GM19455 (cell line): ENCODE data around the gene RNF166.

Experiments
- ATAC-seq: cut with Tn5 transposase; IDR thresholded peaks from one replicate; pipeline ENCODE4 v1.9.1; 2021; ENCODE audit not compliant: unreplicated experiment

Gene RNF166

DNA sequence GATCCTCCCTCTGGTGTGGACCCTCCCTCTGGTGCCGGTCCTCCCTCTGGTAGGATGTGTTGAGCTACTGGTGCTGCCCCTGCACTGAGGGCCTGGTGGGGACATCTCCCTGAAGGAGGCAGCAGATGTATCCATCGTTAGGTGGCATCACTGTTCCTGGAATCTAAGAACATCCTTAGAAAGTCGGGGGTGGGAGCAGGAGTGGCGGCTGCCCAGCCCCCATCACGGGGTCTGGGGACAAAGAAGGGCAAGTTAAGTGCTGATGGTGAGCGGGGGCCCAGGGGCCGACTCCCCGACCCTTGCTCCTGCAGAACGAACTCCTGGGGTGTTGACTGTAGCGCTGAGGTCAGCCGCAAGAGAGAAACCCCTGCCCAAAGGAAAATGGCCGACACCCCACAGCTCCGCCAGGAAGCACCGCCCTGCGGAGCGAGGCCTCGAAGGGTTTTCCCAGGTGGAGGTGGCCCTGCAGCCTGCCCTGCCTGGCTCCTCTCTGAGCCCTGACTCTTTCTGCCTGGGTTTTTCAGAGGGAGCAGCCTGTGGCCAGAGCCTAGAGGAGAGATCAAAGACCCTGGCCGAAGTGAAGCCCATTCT is 5.6 kb upstream of the RNF166 start:
- ATAC-seq = no peak

DNA sequence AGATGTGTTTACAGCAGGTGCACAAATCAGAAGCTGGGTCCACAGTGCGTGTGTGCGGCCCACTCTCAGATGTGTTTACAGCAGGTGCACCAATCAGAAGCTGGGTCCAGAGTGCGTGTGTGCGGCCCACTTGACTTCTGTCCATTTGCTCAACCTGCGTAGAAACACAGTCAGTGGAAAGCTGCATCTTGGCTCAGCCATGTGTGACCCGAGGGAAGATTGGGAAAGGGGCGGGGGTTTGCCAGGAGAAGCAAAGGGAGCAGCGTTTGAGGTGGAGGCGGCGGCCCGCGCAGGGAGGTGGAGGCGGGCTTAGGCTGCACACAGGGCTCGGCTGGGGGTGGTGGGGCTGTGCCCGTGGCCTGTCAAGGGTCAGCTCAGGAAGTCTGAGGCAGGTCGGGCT is 4.3 kb upstream of the RNF166 start:
- no peak for ATAC-seq

DNA sequence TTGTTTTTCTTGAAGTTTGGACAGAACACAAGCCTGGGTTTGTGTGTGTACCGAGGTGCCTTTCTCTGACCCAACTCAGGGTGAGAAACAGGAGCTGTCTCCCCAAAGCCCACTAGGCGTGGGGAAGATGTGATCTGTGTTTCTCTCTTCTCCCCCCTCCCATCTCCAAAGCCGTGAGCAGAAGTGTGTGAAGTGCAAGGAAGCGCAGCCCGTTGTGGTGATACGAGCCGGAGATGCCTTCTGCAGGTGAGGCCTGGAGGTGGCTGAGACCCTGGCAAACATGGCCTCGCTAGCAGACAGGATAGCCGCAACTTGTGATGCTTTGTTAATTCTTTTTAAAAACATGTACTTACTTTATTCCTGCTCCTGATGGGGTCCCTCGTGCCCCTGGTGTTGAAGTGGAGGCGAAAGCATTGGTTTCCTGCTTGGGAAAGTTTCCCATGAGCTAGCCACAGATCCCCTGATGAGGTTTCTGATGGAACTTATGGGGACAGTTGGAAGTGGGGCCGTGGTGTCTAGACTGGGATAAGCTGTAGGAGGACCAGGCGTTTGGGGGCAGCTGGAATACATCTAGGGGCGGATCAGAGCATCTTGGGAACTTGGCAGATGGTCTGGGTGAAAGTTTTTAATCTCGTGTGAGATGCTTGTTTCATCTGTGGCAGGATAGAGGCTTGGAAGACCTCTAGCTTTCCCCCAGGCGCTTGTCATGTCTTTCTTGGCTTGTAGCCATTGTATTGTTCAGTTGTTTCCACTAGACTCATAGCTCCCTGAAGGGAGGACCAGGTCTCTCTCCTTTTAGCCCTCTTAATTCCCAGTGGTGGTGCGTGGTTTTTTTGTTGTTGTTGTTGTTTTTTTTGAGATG is 988 bp upstream of the RNF166 start:
- no peak for ATAC-seq

DNA sequence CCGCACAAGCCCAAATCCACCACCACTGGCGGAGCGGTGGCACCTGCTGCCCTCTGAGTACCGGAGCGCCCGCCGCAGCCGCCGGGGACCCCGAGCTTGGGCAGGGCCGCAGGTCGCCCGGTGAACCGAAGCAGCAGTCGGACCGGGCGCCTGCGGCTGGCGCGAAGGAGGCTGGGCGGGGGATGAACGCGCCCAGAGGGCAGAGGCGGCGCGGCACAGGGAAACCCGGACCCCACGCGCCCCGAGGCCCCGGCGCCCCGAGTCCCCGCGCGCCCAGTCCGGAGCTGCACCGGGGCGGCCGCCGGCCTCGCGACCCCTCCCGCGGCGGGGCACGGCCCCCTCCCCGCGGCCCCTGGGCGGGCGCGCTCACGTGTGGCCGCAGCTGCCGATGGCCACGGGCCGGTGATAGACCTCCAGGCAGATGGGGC is 393 bp downstream of the RNF166 start:
- ATAC-seq = peak; percentile 14

DNA sequence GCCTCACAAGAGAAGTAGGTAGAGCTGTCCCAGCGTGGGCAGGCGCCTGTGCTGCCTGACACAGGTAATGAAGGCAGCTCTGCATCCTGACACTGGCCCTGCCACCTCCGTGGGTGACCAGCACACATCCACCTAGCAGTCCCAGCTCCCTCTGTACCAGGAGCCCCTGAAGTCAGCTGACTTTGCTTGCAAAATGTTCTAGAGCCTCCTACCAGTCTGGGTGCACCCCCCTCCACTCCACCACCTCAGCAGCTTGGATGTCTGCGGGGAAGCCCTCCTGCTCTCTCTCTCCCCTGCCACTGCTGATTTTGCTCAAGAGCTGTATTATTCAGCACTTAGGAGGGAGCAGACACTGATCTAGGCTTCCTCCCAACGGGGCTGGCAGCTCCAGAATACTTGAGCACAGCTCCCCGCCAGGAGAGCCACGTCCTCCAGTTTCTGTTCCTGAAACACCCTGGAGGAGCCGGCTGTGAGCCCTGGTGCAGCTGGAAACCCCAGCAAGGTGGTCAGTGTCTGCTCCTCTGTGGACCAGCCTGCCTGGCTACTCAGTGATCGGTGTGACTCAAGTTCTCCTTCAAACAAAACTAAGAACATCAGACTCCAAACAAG is 1.0 kb downstream of the RNF166 start:
- no peak for ATAC-seq

DNA sequence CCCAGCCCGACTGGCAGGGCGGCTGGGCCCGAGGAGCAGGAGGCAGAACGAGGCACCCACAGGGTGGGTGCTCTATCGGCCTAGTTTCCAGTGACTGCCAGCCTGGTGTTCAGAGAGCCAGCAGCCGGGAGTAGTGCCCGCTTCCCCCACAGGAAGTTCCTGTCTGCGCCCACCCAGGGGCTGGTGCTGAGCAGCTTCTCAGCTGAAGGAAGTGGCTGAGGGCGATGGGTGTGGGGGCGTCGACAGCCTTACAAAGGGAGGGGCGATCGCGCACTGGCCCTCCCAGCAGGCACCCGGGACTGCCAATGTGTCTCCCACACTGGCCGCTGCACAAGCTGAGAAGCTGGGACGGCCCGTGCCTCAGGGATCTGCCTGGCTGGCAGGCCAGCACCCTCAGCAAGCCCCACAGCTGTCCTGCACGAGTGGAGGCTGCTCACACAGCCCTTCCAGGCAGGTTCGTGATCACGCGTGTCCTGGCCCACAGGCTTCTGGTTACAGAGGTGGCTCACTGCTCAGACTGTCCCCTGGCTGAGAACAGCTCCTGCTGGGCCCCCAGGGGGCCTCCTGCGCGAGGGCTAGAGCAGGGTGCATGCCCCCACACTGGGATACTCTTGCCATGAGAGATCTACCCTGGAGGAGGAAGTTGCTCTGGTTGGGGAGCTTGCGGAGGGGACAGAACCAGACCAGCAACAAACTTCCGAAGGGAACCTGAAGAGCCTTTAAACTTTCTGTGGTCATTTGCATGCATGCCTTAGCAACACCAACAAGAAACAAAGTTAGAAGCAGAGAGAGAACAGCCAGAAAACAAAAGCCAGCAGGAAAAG is 2.5 kb downstream of the RNF166 start:
- no peak for ATAC-seq

DNA sequence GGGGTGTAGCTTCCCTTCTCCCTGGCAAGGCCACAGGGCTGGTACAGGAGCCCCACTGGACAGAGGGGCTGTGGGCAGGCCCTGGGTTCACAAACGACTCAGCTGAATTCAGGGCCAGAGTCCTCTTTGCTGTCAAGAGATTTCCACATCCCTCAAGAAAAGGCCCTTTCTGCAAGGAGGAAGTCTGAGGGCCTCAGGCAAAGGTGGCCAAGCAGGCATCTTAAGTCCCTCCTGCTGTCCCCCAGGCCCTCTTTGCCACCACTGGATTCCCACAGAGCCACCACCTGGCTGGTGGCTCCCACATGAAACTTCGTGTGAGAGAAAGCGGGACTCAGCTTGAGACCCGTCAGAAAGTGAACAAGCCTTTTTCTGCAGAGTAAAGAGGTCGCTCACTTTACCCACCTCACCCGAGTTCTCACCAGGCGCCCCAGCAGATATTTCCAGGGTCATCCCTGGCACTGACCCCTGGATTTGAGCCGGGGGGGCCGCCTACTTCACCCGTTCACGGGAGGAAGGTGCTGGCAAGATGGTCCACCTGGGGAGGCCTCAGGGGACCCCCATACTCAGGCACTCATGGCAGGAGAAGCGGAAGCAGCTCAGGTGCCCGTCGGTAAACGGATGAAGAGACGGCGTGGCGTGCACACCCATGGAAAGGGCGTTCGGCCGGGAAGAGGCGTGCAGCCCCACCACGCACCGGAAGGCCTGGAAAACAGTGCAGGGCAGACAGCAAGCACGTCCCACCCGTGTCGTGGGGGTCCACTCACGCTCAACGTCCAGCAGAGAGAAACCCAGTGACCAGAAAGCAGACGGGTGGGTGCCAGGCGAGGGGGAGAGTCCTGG is 3.6 kb downstream of the RNF166 start:
- no peak for ATAC-seq

DNA sequence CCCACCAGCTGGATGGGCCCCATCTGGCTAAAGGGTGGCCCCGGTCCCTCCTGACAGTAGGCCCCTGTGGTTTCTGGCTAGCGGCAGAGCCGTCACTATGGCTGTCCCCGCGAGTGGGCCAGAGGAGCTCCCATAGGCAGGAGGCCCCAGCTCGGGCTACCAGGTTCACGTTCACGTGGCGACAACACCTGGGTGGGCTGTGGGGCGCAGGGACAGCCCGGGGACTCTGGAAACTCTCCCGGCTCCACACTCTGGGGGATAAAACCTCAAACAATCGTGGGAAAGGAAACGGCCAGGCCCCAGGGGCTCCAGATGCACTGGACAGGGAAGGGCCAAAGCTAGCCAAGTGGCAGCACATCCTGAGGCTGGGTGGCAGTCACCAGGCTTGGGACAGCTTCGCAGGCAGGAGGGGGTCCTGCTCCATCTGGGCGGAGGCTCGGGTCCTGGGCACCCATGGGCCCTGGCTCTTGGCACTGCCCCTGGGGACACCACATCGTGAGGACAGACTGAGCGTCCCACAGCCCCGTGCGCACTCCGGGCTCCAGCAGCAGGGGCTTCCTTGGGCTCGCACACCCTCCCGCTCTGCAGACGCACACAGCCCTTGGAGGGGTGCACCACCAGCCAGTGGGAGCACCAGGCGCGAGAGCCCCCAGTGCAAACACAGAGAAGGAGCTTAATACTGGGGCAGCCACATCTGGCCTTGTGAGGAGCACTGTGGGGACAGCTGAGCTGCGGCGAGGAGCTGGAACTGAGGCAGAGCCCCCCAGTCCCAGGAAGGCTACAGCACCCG is 4.4 kb downstream of the RNF166 start:
- ATAC-seq = no peak

DNA sequence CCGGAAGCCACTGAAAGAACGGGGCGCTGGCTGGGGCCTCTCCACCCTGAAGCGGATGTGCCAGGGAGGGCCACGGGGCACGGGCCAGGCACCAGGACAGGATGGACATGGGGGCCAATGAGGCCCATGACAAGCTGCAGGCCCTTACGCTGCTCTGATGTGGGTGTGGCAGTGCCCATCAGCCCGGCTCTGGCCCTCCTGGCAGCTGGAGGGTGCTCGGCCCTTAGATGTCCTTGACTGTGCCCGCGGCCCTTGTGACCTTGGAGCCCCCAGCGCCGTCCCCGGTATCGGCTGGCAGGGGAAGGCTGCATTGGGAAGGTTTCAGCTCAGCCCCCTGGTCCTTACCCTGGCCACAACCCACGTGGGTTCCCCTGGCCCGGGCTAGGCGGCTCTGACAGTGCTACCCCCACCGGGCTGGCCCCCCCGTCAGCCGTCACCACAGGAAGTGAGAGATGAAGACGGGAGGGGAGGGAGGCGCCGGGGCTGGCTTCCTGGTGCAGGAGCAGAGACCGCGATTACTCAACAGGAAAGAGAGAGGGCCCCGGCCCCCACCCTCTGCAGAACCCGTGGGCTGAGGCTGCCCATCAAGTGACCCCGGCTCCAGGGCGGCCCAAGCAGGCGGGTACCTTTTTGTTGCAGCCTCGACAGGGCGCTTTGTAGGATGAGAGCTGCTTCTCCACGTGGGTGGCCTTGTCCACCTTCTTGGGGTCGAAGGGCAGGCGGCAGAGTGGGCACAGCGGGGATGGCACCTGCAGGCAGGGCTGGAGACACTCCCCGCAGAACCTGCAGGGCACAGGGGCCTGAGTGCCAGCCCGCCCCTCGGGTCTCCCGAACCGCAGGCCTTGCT is 5.3 kb downstream of the RNF166 start:
- peak; percentile 52 for ATAC-seq

DNA sequence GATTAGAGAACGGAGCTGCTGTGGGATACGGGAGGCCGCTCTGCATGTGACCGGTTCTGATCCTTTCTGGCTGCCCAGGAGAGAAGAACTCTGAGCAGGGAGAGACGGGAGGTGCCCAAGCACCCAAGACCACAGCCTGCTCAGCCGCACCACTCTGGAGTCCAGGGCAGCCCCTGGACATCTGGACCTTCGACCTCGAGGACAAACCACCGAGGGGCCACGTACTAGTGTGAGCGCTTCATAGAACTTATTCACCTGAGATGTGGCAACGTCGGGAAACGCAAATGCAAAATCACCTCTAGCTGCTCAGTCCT is 5.9 kb downstream of the RNF166 start:
- ATAC-seq = no peak

DNA sequence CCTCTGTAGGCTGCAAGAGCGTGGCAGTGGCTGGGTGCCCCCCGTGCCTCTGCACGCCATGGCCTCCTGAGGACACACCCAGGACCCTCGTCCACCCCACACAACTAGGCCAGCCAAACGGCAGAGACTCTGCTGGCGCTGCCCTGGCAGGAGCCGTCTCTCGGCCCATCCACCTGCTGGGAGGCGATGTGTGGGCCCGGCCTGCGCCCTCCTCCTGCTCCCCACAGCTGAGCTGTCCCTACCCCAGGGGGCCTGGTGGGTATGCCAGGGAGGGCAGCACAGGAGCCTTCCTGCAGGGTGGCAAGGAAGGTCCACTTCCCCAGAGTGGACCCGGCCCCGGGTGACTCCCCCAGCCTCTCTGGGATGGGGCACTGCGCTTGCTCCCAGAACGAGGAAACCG is 7.0 kb downstream of the RNF166 start:
- ATAC-seq = no peak

DNA sequence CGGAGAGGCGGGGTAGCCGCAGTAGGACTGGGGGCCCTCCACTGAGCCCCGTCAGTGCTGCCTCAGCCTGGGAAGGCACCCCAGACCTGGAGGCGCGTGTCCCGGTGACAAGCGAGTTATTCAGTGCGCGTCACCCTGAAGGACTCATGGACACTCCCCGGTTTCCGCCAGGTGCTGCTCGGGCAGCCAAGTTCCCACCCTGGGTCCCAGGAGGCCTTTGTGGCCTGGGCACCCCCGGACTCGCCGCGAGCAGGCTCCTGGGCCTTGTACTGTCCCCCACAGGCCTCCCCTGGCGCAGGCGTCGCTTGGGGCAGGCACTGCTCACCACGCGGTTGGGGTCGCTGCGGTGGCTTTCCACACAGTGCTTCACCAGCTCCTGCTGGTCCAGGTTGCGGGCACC is 7.6 kb downstream of the RNF166 start:
- no peak for ATAC-seq

DNA sequence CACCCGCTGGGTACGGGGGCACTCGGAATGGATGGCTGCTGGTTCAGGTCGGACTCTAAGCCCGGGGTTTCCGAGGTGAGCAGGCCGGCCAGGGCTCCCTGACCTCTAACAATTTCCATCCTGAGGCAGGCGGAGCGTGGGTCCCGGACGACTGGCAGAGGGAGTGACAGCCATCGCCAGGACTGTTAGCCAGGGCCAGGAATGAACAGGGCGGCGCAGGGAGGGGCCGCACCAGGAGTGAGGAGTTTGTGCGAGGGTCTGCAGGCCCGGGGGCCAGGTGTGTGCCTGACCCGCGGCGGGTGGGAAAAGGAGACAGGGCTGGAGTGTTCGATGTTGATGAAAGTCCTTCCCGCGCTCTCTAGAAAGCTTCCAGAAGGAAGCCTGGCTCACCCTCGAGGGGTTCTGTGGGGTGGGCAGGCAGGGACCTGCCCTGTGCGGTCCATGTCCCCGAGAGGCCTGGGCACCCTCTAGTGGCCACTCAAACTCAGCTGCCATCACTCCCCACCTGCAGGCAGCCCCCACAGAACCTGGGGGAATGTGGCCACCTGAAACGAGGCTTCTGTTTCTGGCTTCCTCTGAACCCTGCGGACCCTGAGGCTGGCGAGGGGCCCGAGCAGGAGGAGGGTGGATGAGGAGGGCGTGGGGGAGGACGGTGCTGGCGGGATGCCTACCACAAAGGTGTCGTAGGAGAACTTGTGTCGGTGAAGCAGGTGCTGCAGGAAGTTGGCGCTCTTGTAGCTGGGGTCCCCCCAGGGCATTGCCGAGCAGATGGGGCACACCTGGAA is 8.2 kb downstream of the RNF166 start:
- no peak for ATAC-seq

DNA sequence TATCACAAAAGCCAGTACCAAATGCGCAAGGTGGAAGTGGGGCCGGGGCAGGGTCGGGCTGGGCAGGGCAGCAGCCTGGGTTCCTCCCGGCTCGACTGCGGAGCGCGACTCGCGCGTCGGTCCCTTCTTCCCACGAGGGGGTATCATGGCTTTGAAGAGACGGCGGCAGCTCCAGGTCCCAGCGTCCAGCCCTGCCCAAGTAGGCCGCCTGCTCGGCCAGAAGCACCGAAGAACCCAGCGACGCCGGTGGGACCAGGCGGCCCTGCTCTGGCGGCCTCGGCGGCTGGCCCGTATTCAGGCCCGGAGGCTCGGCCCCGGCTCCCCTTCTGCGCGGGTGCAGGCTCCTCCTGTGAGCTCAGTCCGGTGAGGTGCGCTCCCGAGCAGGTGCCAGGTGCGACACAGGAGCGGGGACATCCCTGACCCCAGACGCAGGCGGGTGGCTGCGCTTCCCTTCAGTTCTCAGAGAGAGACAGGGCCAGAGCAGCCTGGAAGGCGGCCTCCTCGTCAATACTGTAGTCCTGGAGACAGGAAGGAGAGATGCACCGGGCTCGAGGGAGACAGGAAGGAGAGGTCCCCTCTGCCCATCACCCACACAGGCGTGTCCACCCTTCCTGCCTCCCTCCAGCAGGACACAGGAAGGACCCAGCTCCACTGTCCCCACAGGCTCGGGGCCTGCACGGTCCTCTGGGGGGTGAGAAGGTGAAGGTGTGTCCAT is 8.9 kb downstream of the RNF166 start:
- ATAC-seq = no peak

DNA sequence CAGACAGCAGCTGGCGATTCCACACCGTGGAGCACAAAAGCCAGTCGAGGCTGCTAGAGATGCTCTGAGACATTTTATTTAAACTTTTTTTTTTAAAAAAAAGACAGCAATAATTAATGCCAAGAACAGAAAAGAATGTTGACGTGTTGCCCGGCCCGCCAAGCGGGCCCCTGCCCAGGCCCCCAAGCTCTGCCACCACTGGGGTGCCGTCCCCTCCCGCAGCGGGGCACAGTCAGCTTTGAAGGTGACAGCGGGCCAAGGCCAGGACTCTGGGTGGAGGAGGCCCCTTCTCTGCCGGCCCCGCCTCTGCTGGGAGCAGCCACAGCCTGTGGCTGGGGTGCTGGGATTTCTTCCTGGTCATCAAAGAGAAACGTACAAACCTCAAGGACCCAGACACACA is 9.8 kb downstream of the RNF166 start:
- ATAC-seq = no peak

DNA sequence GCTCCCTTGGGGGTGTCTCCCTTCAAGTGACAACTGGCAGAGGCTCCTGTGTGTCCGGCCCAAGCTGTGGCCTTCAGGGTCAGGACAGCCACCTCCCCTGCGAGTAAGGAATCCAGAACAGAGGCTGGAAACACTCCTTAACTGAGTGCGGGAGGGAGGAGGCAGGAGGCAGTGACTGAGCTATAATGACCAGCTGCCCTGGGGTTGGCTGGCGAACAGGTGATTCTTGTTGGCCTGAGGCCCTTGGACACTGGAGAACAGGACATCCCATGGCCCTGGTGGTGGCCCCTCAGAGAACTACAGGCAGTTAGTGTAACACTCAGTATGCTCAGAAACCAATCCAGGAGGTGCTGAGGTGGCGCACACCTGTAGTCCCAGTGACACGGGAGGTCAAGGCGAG is 10.5 kb downstream of the RNF166 start:
- ATAC-seq = no peak

DNA sequence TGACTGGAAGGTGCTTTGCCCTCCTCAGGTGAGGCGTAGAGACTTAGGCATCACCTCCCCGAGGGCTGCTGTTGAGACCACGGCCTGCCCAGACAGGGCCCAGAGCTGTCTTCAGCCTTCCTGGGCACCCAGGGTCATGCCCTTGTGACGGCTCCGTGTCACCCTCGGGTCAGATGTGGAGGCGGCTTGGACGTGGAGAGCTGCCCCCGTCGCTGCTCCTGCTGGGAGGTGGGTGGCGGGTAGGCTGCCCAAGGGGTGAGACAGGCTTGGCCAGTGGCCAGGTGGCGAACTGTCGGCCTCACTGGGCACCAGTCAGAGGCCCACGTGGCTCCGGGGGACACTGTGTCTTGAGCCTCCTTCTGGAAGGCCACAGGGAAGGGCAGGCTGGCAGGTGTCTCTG is 11.0 kb downstream of the RNF166 start:
- no peak for ATAC-seq
